OCI-LY1 (cell line): ENCODE results near the gene NAV1.

Experiments used
- CTCF ChIP-seq: fragments of 200-600 bp; sonication (generic), shearing (Covaris generic); IDR thresholded peaks from 2 replicates; pipeline ENCODE4 v1.5.1; 2017; ENCODE audit warnings: mild to moderate bottlenecking, antibody characterized with exemption, low read length, moderate library complexity, mixed read lengths
- EZH2 ChIP-seq: fragments of 200-600 bp; sonication (generic), shearing (Covaris generic); IDR thresholded peaks from 2 replicates; pipeline ENCODE4 v1.8.0; 2017; ENCODE audit warnings: borderline replicate concordance, mixed run types, mild to moderate bottlenecking, antibody characterized with exemption, low read length, moderate library complexity, mixed read lengths

GRCh38 chr1:201511396-201511940, 27.5 kb upstream of the NAV1 start:
- no peak for TF ChIP-seq CTCF
- TF ChIP-seq EZH2, result no peak
